VCaP (cell line): ENCODE data around the gene GATAD2A.

Source experiments
- H3K27ac ChIP-seq: fragments of 450-650 bp; 2 replicates; pipeline ENCODE4 v1.5.1; 2017
- TF ChIP-seq, protein P1 (sequence below): fragments of 450-650 bp; conservative IDR thresholded peaks from 2 replicates; pipeline ENCODE4 v1.5.1; 2017; ENCODE audit warnings: mild to moderate bottlenecking, moderate library complexity

The GATAD2A gene

DNA sequence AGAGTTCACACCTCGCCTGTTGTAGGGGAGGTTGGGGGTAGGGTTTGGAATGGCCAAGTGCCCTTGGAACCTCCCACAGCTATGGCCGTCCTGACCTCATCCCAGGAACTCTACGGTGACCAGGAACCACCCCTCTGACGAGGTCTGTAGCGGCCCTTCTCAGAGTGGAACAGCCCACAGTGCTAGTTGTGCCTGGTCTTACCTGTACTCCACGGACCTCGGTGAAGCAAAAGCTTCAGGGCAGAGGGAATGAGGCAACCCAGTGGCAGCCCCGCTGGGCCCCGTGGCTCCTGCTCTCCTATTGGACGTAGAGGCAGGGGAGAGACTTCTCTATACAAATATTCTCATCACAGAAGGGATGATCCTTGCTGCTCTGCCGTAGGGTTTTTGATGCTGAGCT is 102.7 kb downstream of the GATAD2A start:
- H3K27ac ChIP-seq, result no peak overlapping the region
- TF ChIP-seq, protein P1, sequence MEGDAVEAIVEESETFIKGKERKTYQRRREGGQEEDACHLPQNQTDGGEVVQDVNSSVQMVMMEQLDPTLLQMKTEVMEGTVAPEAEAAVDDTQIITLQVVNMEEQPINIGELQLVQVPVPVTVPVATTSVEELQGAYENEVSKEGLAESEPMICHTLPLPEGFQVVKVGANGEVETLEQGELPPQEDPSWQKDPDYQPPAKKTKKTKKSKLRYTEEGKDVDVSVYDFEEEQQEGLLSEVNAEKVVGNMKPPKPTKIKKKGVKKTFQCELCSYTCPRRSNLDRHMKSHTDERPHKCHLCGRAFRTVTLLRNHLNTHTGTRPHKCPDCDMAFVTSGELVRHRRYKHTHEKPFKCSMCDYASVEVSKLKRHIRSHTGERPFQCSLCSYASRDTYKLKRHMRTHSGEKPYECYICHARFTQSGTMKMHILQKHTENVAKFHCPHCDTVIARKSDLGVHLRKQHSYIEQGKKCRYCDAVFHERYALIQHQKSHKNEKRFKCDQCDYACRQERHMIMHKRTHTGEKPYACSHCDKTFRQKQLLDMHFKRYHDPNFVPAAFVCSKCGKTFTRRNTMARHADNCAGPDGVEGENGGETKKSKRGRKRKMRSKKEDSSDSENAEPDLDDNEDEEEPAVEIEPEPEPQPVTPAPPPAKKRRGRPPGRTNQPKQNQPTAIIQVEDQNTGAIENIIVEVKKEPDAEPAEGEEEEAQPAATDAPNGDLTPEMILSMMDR, result no peak

DNA sequence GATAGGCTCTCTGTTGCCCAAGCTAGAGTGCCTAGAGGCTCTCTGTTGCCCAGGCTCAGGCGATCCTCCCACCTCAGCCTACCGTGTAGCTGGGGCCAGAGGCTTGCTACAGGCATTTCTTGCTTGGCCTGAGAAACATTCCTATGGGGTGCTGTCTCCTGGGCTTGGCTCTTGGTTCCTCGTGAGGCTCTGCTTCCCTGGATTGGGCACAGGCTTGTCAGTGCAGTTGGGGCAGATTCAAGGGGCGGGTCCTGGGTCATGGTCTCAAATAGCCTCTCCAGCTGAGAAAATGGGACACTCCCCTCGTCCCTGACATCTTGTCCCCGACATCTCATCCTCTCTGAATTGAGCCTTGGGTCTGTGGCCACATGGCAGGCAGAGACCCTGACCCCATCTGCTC is 105.0 kb downstream of the GATAD2A start:
- TF ChIP-seq, protein P1, result no peak
- H3K27ac ChIP-seq, result no peak overlapping the region

DNA sequence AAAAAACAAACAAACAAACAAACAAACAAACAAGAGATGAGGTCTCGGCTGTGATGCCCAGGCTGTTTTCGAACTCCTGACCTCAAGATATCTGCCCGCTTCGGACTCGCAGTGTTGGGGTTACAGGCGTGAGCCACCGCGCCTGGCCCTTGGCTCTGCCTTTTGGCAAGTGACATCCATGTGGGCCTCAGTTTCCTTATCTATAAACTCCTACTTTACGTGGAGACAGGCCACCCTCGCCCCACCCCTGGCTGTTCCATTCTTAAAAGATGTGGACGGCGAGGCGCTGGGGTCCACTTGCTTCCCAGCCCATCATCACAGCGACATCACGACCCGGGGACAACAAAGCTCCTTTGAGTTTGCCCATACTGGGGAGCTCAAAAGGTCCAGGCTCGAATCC is 108.2 kb downstream of the GATAD2A start:
- TF ChIP-seq, protein P1, result no peak
- H3K27ac ChIP-seq, result no peak overlapping the region

DNA sequence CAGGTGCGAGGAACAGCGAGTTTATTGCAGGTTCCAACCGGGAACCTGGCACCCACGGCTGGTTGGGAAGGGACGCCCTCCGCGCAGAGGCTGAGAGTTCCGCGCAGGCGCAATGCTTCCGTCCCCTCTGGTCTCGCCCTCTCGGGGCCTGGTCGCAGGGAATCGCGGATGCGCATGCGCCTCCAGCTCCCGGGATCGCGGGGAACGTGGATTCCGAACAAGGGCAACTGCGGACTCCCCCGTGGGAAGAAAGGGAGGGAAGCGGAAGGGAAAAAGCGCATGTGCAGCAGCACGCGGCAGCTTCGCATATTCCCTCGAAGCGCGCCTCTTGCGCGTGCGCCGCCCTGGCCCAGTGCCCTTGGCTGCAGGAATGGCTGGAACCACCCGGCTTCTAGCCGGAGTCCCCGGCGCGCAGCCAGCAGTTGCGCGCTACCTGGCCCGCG is 108.8 kb downstream of the GATAD2A start:
- TF ChIP-seq, protein P1, result no peak
- no peak overlapping the region for H3K27ac ChIP-seq

DNA sequence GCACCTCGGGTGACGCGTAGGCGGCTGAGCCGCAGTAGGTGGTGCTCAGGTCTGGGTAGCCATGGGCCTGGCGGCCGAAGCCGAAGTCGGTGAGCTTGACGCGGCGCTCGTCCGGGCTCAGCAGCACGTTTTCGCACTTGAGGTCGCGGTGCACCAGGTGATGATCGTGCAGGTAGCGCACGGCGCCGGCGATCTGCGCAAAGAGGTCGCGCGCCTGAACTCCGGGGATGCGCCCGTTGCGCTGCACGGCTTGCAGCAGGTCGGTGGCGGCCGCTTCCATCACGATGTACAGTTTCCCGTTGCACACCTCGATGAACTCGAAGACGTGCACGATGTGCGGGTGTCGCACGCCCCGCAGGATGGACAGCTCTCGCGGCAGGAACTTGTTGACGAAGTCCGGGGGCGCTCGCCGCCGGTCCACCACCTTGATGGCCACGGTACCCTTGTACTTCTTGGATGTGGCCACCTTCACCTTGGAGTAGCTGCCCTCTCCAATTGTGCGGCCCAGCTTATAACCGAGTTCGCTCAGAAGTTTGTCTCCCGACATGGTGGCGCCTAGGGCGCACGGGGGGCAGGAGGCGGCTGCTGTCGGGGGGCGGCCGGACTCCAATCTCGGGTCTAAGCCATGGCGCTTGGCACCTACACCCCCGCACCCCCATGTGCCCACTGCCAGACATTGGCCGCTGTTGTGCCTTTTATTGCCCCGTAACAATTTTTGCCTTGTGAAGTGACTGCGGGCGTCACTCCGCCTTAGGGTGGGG is 109.6 kb downstream of the GATAD2A start, which contains the start of gene TSSK6:
TSSK6 (minus strand) TSS at position 668 of the 761 bp plus-strand sequence; CDS start at position 547, 121 bp downstream.
- H3K27ac ChIP-seq, result peak within 1 kb of the TSS; percentile 77
- TF ChIP-seq, protein P1, result no peak

DNA sequence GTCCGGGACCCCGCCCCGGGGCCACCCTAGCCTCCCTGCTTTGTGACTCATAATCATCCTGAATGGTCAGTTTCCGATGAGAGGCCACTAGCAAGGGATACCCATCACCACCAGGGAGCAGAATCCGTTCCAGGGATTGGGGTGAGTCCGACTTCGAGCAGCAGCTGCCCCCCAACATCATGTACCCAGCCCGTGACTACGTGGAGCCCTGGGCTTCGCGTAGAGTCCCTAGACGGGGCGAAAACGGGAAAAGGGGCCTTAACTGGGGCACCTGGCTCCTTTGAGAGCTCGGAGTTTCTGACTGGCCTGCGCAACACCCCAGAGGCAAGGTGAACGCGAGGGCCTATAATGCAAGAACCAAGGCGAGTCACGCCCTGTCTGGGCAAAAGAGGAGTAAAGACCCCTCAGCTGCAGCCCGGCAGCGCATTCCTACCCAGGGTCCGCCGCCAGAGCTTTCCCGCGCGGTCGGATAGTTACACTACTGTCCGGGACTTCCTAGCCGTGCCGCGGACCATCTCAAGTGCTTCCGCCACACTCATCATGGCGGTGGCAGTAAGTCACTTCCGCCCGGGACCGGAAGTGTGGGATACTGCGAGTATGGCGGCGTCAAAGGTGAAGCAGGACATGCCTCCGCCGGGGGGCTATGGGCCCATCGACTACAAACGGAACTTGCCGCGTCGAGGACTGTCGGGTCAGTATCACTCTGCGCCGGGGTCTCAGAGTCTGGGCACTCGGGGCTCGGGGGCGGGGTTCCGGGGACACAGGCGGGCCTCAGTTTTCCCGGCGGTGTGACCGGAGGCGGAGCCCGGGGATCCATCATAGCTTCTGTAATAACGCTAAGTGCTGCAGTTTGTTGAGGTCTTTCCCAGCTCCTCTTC is 110.4 kb downstream of the GATAD2A start, which contains the start of gene NDUFA13:
NDUFA13 (plus strand) TSS at position 584 of the 878 bp plus-strand sequence; CDS start at position 598, 14 bp downstream.
- TF ChIP-seq, protein P1, result no peak; the same call in 1 of the 2 replicates

DNA sequence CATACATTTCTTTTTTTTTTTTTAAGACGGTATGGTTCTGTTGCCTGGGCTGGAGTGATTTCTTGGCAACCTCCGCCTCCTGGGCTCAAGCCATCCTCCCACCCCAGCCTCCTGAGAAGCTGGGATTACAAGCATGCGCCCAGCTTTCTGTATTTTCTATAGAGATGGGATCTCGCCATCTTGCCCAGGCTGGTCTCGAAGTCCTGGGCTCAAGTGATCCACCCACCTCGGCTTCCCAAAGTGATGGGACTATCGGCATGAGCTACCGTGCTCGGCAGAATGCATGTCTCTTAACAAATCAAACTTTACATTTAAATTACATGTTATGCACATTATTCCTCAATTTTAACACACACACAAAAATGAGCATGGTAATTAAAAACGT is 111.8 kb downstream of the GATAD2A start:
- H3K27ac ChIP-seq, result no peak overlapping the region; the same call in 1 of the 2 replicates
- TF ChIP-seq, protein P1, result no peak

More for the DNA sequence above, 110.4 kb downstream of the GATAD2A start, which contains the start of gene NDUFA13:
- H3K27ac ChIP-seq, result peak within 1 kb of the TSS; percentile 77
